GM12874 (cell line): ENCODE results near the gene HOMER1.

Experiments
- TF ChIP-seq, protein P1 (sequence below): IDR thresholded peaks from 2 replicates; pipeline ENCODE4 v1.5.1; 2011; ENCODE audit warnings: low read depth, mild to moderate bottlenecking, control low read depth, low read length, moderate library complexity; ENCODE audit not compliant: insufficient read depth

HOMER1 gene

DNA sequence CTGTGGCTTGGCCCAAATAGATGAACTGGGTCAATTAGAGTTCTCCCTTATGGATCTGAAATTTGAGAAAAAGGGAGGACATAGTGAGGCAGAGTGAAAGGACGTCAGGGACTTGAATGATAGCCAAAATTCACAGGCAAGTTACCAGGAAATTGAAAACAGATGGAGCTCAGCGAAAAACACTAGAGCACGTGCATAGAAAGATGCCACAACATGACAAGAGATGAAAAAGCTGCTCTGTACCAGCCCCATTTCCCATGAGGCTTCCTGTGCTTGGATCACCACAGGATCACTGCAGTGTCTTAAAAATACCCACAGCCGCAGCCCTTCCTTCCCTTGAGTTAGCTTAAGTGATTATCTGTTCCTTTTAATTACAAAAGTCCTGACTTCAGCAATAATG, 39.0 kb upstream of the HOMER1 start:
- TF ChIP-seq, protein P1, sequence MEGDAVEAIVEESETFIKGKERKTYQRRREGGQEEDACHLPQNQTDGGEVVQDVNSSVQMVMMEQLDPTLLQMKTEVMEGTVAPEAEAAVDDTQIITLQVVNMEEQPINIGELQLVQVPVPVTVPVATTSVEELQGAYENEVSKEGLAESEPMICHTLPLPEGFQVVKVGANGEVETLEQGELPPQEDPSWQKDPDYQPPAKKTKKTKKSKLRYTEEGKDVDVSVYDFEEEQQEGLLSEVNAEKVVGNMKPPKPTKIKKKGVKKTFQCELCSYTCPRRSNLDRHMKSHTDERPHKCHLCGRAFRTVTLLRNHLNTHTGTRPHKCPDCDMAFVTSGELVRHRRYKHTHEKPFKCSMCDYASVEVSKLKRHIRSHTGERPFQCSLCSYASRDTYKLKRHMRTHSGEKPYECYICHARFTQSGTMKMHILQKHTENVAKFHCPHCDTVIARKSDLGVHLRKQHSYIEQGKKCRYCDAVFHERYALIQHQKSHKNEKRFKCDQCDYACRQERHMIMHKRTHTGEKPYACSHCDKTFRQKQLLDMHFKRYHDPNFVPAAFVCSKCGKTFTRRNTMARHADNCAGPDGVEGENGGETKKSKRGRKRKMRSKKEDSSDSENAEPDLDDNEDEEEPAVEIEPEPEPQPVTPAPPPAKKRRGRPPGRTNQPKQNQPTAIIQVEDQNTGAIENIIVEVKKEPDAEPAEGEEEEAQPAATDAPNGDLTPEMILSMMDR, result no peak

DNA sequence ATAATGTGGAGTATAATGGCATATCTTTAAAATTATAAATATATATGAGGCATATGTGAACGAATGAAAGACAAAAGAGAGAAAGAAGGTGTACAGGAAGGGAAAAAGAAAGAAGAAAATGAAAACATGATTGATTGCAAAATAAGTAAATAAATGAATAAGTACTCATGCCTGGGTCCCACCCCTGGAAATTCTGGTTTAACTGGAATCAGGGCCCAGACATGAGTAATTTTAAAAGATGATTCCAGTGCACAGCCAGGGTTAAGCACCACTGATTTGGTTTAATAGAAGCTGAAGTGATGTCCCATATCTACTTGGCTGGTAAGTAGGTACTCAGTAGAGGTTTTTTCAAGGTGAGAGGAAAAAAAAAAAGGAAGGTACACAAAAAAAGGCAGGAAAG, 34.0 kb upstream of the HOMER1 start:
- TF ChIP-seq, protein P1, result no peak

DNA sequence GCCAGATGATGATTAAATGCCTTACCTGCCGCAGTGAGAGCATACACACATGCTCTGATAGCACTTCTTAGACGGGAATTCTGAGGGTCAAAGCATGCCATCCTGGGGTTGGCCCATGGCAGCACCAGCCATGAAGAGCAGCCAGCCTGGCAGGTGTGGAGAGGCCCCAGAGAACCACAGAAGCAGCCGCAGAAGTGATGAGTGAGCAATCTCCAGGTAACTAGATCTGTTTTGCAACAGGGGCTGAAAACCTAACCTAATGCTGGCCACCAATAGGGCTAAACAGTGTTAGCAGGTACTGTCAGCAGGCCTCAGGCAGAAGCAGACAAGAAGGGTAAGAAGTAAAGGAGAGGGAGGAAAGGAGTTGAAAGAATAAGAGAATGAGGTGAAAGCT, 33.5 kb upstream of the HOMER1 start:
- TF ChIP-seq, protein P1, result no peak

DNA sequence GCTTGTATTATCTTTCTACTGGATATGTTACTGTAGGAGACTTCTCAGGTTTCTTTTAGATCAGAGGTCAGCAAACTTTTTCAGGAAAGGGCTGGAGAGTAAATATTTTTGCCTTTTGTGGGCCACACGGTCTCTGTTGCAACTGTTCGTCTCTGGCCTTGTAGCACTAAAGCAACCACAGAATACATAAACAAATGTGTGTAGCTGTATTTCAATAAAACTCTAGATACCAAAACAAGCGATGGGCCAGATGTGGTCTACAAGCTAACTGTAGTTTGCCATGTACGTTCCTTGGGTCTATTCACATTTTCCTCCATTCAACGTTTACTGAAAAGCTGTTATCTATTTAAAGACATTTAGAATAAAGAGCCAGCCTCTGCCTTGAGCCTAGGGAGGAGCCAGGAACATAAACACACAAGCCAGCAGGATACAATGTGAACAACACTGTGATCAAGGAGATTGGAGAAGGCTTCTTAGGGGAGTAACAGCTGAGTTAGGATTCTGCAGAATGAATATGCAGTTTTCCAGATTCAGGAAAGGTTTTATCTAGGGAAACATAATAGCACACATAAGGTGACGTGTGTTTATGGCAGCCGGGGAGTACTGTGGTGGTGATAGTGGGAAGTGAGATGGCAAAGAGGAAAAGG, 33.0 kb upstream of the HOMER1 start:
- TF ChIP-seq, protein P1, result no peak

DNA sequence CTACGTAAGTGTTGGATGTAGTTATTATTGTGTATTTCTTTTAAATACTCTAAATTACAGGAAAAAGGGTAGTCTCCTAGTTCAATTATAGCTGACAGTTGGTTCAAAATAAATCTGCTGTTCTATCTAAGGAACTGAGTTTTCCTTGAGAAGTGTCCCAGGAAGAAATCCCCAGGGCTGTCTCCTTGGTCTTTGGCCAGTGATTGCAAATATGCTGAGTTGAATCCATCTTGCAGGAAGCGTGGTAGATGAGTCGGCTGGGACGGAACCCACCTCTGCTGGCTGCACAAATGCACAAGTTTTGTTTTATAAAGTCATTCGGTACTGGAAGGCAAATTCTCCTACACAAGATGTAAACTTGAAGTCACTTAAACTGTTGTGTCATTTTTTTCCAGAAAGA, 30.2 kb upstream of the HOMER1 start:
- TF ChIP-seq, protein P1, result no peak

DNA sequence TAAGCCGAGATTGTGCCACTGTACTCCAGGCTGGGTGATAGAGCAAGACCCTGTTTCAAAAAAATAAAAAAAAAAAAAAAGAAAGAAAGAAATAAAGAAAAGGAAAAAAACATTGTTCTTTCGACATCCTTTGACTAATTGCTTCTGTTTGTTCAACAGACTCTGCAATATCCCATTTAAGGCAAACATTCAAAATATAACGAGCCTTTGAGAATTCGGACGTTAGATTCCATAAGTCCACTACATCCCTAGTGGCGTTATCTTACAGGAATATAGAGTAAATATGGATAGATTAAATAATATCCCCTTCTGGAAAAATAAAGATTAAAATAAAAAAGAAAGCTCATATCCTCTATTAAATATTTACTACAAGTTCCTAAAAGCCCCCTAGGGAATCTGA, 27.0 kb upstream of the HOMER1 start:
- TF ChIP-seq, protein P1, result no peak

DNA sequence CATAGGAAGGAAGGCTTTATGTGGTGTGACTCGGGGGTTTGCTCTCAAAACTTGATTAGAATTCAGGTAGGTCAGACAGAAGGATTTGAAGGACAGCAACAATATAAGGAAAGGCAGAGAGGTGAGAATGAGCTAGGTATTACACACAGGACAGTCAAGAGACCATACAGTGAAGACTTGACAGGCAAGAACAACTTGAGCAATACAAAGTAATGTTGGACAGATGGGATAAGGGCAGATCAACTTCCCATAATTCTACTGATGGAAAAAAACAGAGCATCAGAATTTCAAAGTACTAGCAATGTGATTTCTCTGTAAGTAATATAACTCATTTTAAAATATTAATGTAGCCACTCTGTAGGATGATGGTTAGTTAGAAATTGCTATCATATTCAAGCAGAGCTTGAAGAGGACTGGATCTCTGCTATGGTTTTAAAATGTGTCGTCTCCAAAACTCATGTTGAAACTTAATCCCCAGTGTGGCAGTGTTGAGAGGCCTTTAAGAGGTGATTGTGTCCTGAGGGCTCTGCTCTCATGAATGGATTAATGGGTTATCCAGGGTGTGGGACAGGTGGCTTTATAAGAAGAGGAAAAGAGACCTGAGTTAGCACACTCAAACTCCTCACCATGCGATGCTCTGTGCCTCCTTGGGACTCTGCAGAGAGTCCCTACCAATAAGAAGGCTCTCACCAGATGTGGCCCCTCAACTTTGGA, 22.4 kb upstream of the HOMER1 start:
- TF ChIP-seq, protein P1, result no peak
